Ascending aorta (tissue), 2 donors: ENCODE measurements around the gene CNST. TPM values are rescaled to one million over a fixed set of nuclear protein-coding genes. Genes with fewer than 3 reads are reported as not detected.
"Not testable (repeated sequence)": the region's sequence is repeated elsewhere in the genome, so short reads cannot be mapped to it uniquely, and the experiment has no call there.

Source experiments
- DNase-seq, 2 donors: peaks; one replicate each; pipeline ENCODE4 v3.0.0-alpha.2; 2019; ENCODE audit warnings: low spot score in 2 of 2
- H3K27ac ChIP-seq, 2 donors: fragments of 200-600 bp; sonication (generic); one replicate each; pipeline ENCODE4 v1.5.1; 2016 to 2017; ENCODE audit warnings: mild to moderate bottlenecking in 1 of 2
- H3K27me3 ChIP-seq: fragments of 200-600 bp; sonication (generic); one replicate; pipeline ENCODE4 v1.5.1; 2017
- H3K36me3 ChIP-seq, 2 donors: fragments of 200-600 bp; sonication (generic); one replicate each; pipeline ENCODE4 v1.5.1; 2016
- H3K4me1 ChIP-seq, 2 donors: fragments of 200-600 bp; sonication (generic); one replicate each; pipeline ENCODE4 v1.5.1; 2016 to 2017; ENCODE audit warnings: mild to moderate bottlenecking in 1 of 2
- H3K4me3 ChIP-seq, 2 donors: fragments of 200-600 bp; sonication (generic); one replicate each; pipeline ENCODE4 v1.5.1; 2016 to 2017; ENCODE audit warnings: mild to moderate bottlenecking in 1 of 2
- H3K9me3 ChIP-seq, 2 donors: fragments of 200-600 bp; sonication (generic); one replicate each; pipeline ENCODE4 v1.5.1; 2016
- CTCF ChIP-seq, 3 experiments: fragments of 200-600 bp in 2 of 3; fragments of 450-650 bp in 1 of 3; sonication (generic) in 2 of 3; IDR thresholded peaks; one replicate each; pipeline ENCODE4 v1.5.1; 2016 to 2019; ENCODE audit warnings: antibody characterized with exemption in 3 of 3, mild to moderate bottlenecking in 1 of 3, moderate library complexity in 1 of 3
- intact Hi-C: fragments of 100-400 bp; cut with DNase I; formaldehyde crosslinking; loops from one replicate; pipeline ENCODE4 v1.15.1; 2023
- total RNA-seq: library from RNA; depleted of rRNA; stranded (reverse); fragments of >200 nt; gene quantifications from one replicate; pipeline ENCODE4 v1.1.0, GENCODE V29; 2016

Gene CNST
- total RNA-seq, 1 donor from 2014 or later = 125 TPM

- H3K27ac ChIP-seq = no peak overlapping the region
- peak in 1 of 2 donors; percentile 67 for DNase-seq
- intact Hi-C loops = no loop called here
- peak; percentile 60 to 80 (median 62) for TF ChIP-seq CTCF (IDR thresholded peaks at IDR 0.05)
- no peaks in the 10 kb centered on the region for H3K9me3 ChIP-seq
- H3K4me3 ChIP-seq = peak overlapping the region; percentile 31 to 45
- no peaks in the 10 kb centered on the region for H3K27me3 ChIP-seq
- H3K4me1 ChIP-seq = no peaks in the 10 kb centered on the region
- H3K36me3 ChIP-seq = no peaks in the 10 kb centered on the region
Observed at GRCh38 chr1:246689409-246690008, 123.3 kb downstream of the CNST start.

- DNase-seq = no peak
- no peaks in the 10 kb centered on the region for H3K36me3 ChIP-seq
- intact Hi-C loops = no loop called here
- H3K9me3 ChIP-seq = no peaks in the 10 kb centered on the region
- TF ChIP-seq CTCF (IDR thresholded peaks at IDR 0.05) = no peak
- H3K4me1 ChIP-seq = no peaks in the 10 kb centered on the region
- no peak overlapping the region for H3K27ac ChIP-seq
- H3K27me3 ChIP-seq = no peaks in the 10 kb centered on the region
- peak overlapping the region in 1 of 2 donors; percentile 31 for H3K4me3 ChIP-seq
Observed at GRCh38 chr1:246690100-246690499, 123.8 kb downstream of the CNST start.

GRCh38 chr1:246691622-246692495 lies 125.6 kb downstream of the CNST start:
- no peak overlapping the region for H3K4me3 ChIP-seq
- no peaks in the 10 kb centered on the region for H3K27me3 ChIP-seq
- H3K4me1 ChIP-seq = no peaks in the 10 kb centered on the region
- H3K9me3 ChIP-seq = no peaks in the 10 kb centered on the region
- DNase-seq = no peak
- no peak for TF ChIP-seq CTCF (IDR thresholded peaks at IDR 0.05)
- intact Hi-C loops = no loop called here
- H3K27ac ChIP-seq = no peak overlapping the region
- H3K36me3 ChIP-seq = no peaks in the 10 kb centered on the region

- H3K4me3 ChIP-seq, DNase-seq, H3K9me3 ChIP-seq, intact Hi-C loops, H3K36me3 ChIP-seq, H3K4me1 ChIP-seq, H3K27me3 ChIP-seq, H3K27ac ChIP-seq: not testable (repeated sequence)
Observed at GRCh38 chr1:246694213-246694895, 128.1 kb downstream of the CNST start.

GRCh38 chr1:246695136-246695535 lies 128.9 kb downstream of the CNST start:
- Histone ChIP-seq H3K27ac (no peak overlapping the region), H3K4me3 (no peak overlapping the region), H3K36me3 (no peaks in the 10 kb centered on the region), H3K4me1 (no peaks in the 10 kb centered on the region), H3K27me3 (no peaks in the 10 kb centered on the region), H3K9me3 (no peaks in the 10 kb centered on the region)
- intact Hi-C loops = no loop called here
- DNase-seq = no peak
- no peak for TF ChIP-seq CTCF (IDR thresholded peaks at IDR 0.05)

GRCh38 chr1:246695666-246696065 lies 129.4 kb downstream of the CNST start:
- H3K27ac ChIP-seq = no peak overlapping the region
- DNase-seq = no peak
- intact Hi-C loops = no loop called here

More at GRCh38 chr1:246695666-246696065, 129.4 kb downstream of the CNST start:
- Histone ChIP-seq H3K9me3 (no peaks in the 10 kb centered on the region), H3K4me3 (no peak overlapping the region), H3K36me3 (no peaks in the 10 kb centered on the region), H3K4me1 (no peaks in the 10 kb centered on the region), H3K27me3 (no peaks in the 10 kb centered on the region)
- no peak for TF ChIP-seq CTCF (IDR thresholded peaks at IDR 0.05)
